Psoas muscle (tissue), 8 donors: ENCODE data around the gene PPP2R1A. TPM values are rescaled to one million over a fixed set of nuclear protein-coding genes. Genes with fewer than 3 reads are reported as not detected.
"Not testable (repeated sequence)": the region's sequence is repeated elsewhere in the genome, so short reads cannot be mapped to it uniquely, and the experiment has no call there.

Source experiments
- ATAC-seq, 4 donors: fragments of 200-7000 bp; cut with Tn5 transposase; one replicate each; pipeline ENCODE4 v1.9.1; 2020; ENCODE audit warnings: moderate library complexity in 3 of 4, mild to moderate bottlenecking in 2 of 4
- DNase-seq, 2 donors: peaks; one replicate each; pipeline ENCODE4 v3.0.0-alpha.2; 2020
- H3K27ac ChIP-seq: fragments of 200-600 bp; one replicate; pipeline ENCODE4 v1.8.0; 2022
- H3K27me3 ChIP-seq, 3 donors: fragments of 200-600 bp in 1 of 3; one replicate each; pipeline versions ENCODE4 v1.6.1 to v1.8.0; 2013 to 2022; ENCODE audit warnings: low read length in 2 of 3, mild to moderate bottlenecking in 2 of 3, moderate library complexity in 1 of 3; ENCODE audit not compliant: insufficient read depth in 3 of 3
- H3K36me3 ChIP-seq, 2 donors: fragments of 200-600 bp in 1 of 2; one replicate each; pipeline versions ENCODE4 v1.6.1 to v1.8.0; 2013 to 2022; ENCODE audit warnings: low read depth in 1 of 2, mild to moderate bottlenecking in 1 of 2, moderate library complexity in 1 of 2; ENCODE audit not compliant: insufficient read depth in 1 of 2
- H3K4me1 ChIP-seq: fragments of 200-600 bp; one replicate; pipeline ENCODE4 v1.8.0; 2022
- H3K4me3 ChIP-seq: fragments of 200-600 bp; one replicate; pipeline ENCODE4 v1.8.0; 2022; ENCODE audit warnings: mild to moderate bottlenecking
- H3K9me3 ChIP-seq: fragments of 200-600 bp; one replicate; pipeline ENCODE4 v1.8.0; 2022
- CTCF ChIP-seq: fragments of 200-600 bp; IDR thresholded peaks from one replicate; pipeline ENCODE4 v1.8.0; 2022; ENCODE audit warnings: antibody characterized with exemption
- whole genome bisulfite sequencing, 3 donors: extraction: QIAGEN DNeasy Blood & Tissue Kit; methylation state at CpG; one replicate each; pipeline versions ENCODE4 v1.1.6 to v1.1.7; 2013; 5-methylcytosine and 5-hydroxymethylcytosine counted together
- intact Hi-C, 2 donors: fragments of 100-400 bp; cut with DNase I; formaldehyde crosslinking; loops; one replicate each; pipeline versions ENCODE4 v1.11.0 to v1.14.2; 2022
- polyA plus RNA-seq, 3 donors: library from polyadenylated mRNA; stranded (reverse); fragments of 200-250 nt; gene quantifications; one replicate each; pipeline ENCODE4 v1.2.3, GENCODE V29; 2013
- total RNA-seq, 4 donors: library from RNA; stranded (reverse); fragmentation: NEBNext Ultra II Directional in 2 of 4; extraction: Animal tissue kit (Norgen Biotek cat#: 25700) in 2 of 4; gene quantifications; one replicate each; pipeline versions ENCODE4 v1.2.1 to v1.2.4, GENCODE V29; 2021 to 2023
- donor health status: healthy with polysubstance abuse.
- donor health status: DM: no; HTN: no; CAD: no; lungs with moderate emphysema.
- donor health status: Bipolar disorder and iron deficiency.
- donor health status: healthy.
- donor health status: DM: yes; HTN: yes; CAD: no.
- donor health status: DM: no; HTN: no; CAD: no.
- donor health status: DM: no; HTN: no; CAD: no.
- donor health status: DM: yes; HTN: yes; CAD: no.

PPP2R1A gene
- total and polyA plus RNA-seq, 7 donors = 127 to 400 (median 242) TPM

GRCh38 chr19:52248241-52248640 lies 58.4 kb downstream of the PPP2R1A start:
- intact Hi-C loops = loop anchor here in 1 of 2 donors (10.0 kb wide), 1 partner anchor 497 kb away; no protein-coding TSS in a partner anchor
- H3K9me3 ChIP-seq = no peaks in the 10 kb centered on the region
- peak; percentile 43 to 79 for DNase-seq
- no peak overlapping the region for H3K27ac ChIP-seq
- H3K4me1 ChIP-seq = no peaks in the 10 kb centered on the region
- peak; percentile 45 for TF ChIP-seq CTCF
- H3K27me3 ChIP-seq = no peaks in the 10 kb centered on the region
- no peak overlapping the region for H3K4me3 ChIP-seq
- no peaks in the 10 kb centered on the region for H3K36me3 ChIP-seq
- ATAC-seq = peak in 3 of 4 donors; percentile 71 to 77 (median 76)
- WGBS, 3 donors = 3 to 7% (median 5%) methylated on average over 6 of the region's 6 CpGs

DNA sequence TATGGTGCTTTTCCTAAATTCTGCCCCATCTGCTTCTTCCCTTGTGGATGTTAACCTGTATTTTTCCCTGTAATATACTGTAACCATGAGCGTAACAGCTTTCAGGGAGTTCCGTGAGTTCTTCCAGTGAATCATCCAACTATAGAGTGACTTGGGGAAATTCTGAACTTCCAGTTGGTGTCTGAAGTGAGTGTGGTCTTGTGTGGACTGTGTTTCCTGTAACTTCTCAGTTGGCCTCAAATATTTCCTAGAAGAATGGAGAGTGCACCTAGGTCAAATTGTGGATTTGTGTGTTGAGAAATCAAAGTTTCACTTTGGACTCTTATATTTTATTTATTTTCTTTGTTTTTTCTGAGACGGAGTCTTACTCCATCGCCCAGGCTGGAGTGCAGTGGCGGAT lies 68.6 kb downstream of the PPP2R1A start:
- Histone ChIP-seq H3K27me3 (no peaks in the 10 kb centered on the region), H3K4me3 (no peak overlapping the region), H3K9me3 (no peaks in the 10 kb centered on the region), H3K4me1 (no peaks in the 10 kb centered on the region), H3K36me3 (no peaks in the 10 kb centered on the region), H3K27ac (no peak overlapping the region)
- 92 to 93% (median 92%) methylated on average over 5 of the region's 5 CpGs for WGBS, 3 donors
- no peak for ATAC-seq
- no peak for TF ChIP-seq CTCF
- DNase-seq = no peak
- intact Hi-C loops = no loop called here

DNA sequence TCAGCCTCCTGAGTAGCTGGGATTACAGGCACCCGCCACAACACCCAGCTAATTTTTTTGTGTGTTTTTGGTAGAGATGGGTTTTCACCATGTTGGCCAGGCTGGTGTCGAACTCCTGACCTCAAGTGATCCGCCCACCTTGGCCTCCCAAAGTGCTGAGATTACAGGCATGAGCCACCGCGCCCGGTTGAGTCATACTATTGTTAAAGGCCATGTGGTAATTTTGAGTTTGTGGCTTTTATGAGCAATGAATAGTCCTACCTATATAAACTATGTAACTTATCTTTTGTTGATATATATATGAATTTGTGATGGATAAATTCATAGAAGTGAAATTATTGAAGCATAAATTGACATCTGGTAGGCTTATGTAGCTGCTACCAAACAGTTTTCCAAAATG lies 75.7 kb downstream of the PPP2R1A start:
- ATAC-seq, H3K9me3 ChIP-seq, H3K4me1 ChIP-seq, H3K27me3 ChIP-seq, H3K27ac ChIP-seq, intact Hi-C loops, H3K4me3 ChIP-seq, DNase-seq, H3K36me3 ChIP-seq: not testable (repeated sequence)
- 87 to 95% (median 92%) methylated on average over 5 to 6 of the region's 6 CpGs for WGBS, 3 donors

DNA sequence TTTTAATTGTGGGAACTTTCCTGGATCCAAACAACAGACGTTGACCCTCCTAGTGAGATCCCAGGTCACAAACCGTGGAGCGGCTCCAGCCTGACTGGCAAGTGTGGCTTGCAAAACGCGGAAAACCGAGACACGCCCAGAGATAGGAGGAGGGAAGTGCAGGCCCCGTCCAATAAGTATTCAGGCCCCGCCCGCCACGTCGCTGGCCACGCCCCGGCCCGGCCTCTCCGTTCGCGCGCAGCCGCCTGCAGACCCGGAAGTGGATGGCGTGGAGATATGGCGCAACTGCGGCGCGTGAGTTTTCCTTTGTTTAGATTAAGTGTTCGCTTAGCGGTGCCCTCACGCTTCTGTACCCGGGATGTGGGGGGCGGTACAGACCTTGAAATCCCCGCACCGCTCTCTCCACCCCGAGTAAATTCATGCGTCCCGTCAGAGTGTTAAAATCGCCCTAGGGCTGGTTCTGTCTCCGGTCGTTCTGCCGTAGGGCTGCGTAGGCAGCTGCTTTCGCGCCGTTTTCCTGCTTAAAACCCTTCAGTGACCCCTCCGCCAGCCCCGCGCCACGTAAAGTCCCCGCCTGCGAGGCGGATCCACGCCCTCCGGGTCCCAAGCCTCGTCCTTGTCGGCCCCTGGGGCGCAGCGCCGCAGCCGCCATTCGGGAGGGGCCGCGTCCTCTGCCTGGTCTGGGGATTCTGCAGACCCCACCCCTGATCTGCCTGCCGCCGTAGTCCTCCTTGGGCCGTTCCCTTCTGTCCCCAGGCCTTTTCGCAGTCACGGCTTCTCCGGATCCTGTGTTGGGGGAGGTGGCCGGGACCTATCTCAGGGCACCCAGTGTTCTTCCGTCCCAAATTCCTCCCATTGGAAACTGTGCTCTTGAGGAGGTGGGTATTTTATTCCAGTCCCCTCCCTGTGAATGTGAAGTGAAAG lies 79.7 kb downstream of the PPP2R1A start, which contains the start of gene ZNF766:
Gene ZNF766 (plus strand): TSS at position 250 of the 924 bp plus-strand sequence. CDS start 27 bp downstream, at position 277.
- WGBS, 3 donors = 0% methylated on average over 68 to 70 of the region's 70 CpGs
- Histone ChIP-seq H3K27me3 (no peaks in the 10 kb centered on the region), H3K9me3 (no peaks in the 10 kb centered on the region), H3K4me1 (peaks cover 17% of the 10 kb centered on the region), H3K4me3 (peak within 1 kb of the TSS; percentile 100), H3K36me3 (peaks cover 0 to 12% of the 10 kb centered on the region in 2 donors), H3K27ac (peak within 1 kb of the TSS; percentile 97)
- intact Hi-C loops = loop anchor here in 1 of 2 donors (2.0 kb wide), 1 partner anchor 27 kb away; the partner anchor contains the start of gene ZNF480
- TF ChIP-seq CTCF = no peak
- DNase-seq = peak; percentile 98 to 99
- peak; percentile 100 for ATAC-seq

- no peak for ATAC-seq
- DNase-seq = no peak
- 5 to 9% (median 7%) methylated on average over 11 of the region's 11 CpGs for WGBS, 3 donors
- Histone ChIP-seq H3K9me3 (no peaks in the 10 kb centered on the region), H3K4me3 (peak overlapping the region; percentile 100), H3K27me3 (no peaks in the 10 kb centered on the region), H3K36me3 (peaks cover 0 to 12% of the 10 kb centered on the region in 2 donors), H3K4me1 (peaks cover 17% of the 10 kb centered on the region), H3K27ac (peak overlapping the region; percentile 97)
- intact Hi-C loops = no loop called here
- no peak for TF ChIP-seq CTCF
Measured at GRCh38 chr19:52270266-52270885, 80.5 kb downstream of the PPP2R1A start.
